Endothelial cell (in vitro differentiated cells): Measurements from ENCODE around the gene EPS8L2. TPM values are rescaled to one million over a fixed set of nuclear protein-coding genes. Genes with fewer than 3 reads are reported as not detected.

Source experiments
- DNase-seq: peaks from one replicate; pipeline ENCODE4 v3.0.0; 2021; ENCODE audit warnings: low spot score
- H3K27ac Mint-ChIP-seq: one replicate; pipeline ENCODE4 v1.8.0; 2021; ENCODE audit warnings: mixed read lengths, inconsistent platforms; ENCODE audit not compliant: unreplicated experiment
- H3K27me3 Mint-ChIP-seq: one replicate; pipeline ENCODE4 v1.8.0; 2021; ENCODE audit warnings: mild to moderate bottlenecking, moderate library complexity, mixed read lengths, inconsistent platforms; ENCODE audit not compliant: unreplicated experiment
- H3K36me3 Mint-ChIP-seq: one replicate; pipeline ENCODE4 v1.8.0; 2021; ENCODE audit warnings: mild to moderate bottlenecking, low read depth, mixed read lengths, inconsistent platforms; ENCODE audit not compliant: unreplicated experiment
- H3K4me1 Mint-ChIP-seq: one replicate; pipeline ENCODE4 v1.8.0; 2021; ENCODE audit warnings: mild to moderate bottlenecking, mixed read lengths, inconsistent platforms; ENCODE audit not compliant: unreplicated experiment
- H3K4me3 Mint-ChIP-seq: one replicate; pipeline ENCODE4 v1.8.0; 2021; ENCODE audit warnings: mild to moderate bottlenecking, mixed read lengths, inconsistent platforms; ENCODE audit not compliant: unreplicated experiment
- H3K9me3 Mint-ChIP-seq: one replicate; pipeline ENCODE4 v1.8.0; 2021; ENCODE audit warnings: mixed read lengths, inconsistent platforms; ENCODE audit not compliant: unreplicated experiment
- CTCF ChIP-seq: fragments of 200-600 bp; sonication (generic); IDR thresholded peaks from one replicate; pipeline ENCODE4 v1.5.0; 2021; ENCODE audit warnings: antibody characterized with exemption; ENCODE audit not compliant: unreplicated experiment
- total RNA-seq: library from RNA; stranded (reverse); fragmentation: NEBNext Ultra II Directional; extraction: Animal tissue kit (Norgen Biotek cat#: 25700); gene quantifications from one replicate; pipeline ENCODE4 v1.2.1, GENCODE V29; 2021; ENCODE audit not compliant: unreplicated experiment

The EPS8L2 gene
- total RNA-seq, 1 donor from 2014 or later: 8.0 TPM

- no peak for TF ChIP-seq CTCF
- H3K9me3 Mint-ChIP-seq: no peaks in the 10 kb centered on the region
- peaks cover 54% of the 10 kb centered on the region for H3K4me1 Mint-ChIP-seq
- H3K27me3 Mint-ChIP-seq: peaks cover 11% of the 10 kb centered on the region
- H3K4me3 Mint-ChIP-seq: peak within 1 kb of the TSS; percentile 90
- peaks cover 19% of the 10 kb centered on the region for H3K36me3 Mint-ChIP-seq
- H3K27ac Mint-ChIP-seq: peak within 1 kb of the TSS; percentile 87
- DNase-seq: peak; percentile 100
Observed at GRCh38 chr11:695538-696248, 10.3 kb upstream of the EPS8L2 start, which contains the start of gene TMEM80. Gene TMEM80, plus strand, starts transcription at chr11:695816. Its CDS starts 12 bp downstream, at chr11:695828.

- no peak for TF ChIP-seq CTCF
- Mint-ChIP-seq H3K4me3 (peak overlapping the region; percentile 90), H3K9me3 (no peaks in the 10 kb centered on the region), H3K36me3 (peaks cover 12% of the 10 kb centered on the region), H3K4me1 (peaks cover 42% of the 10 kb centered on the region), H3K27ac (no peak overlapping the region), H3K27me3 (peaks cover 8% of the 10 kb centered on the region)
- DNase-seq: no peak
Observed at GRCh38 chr11:696955-697491, 9.0 kb upstream of the EPS8L2 start.

- no peaks in the 10 kb centered on the region for H3K9me3 Mint-ChIP-seq
- TF ChIP-seq CTCF: no peak
- peaks cover 8% of the 10 kb centered on the region for H3K36me3 Mint-ChIP-seq
- peak overlapping the region; percentile 70 for H3K4me3 Mint-ChIP-seq
- peak overlapping the region; percentile 70 for H3K27ac Mint-ChIP-seq
- peaks cover 36% of the 10 kb centered on the region for H3K4me1 Mint-ChIP-seq
- no peak for DNase-seq
- peaks cover 7% of the 10 kb centered on the region for H3K27me3 Mint-ChIP-seq
Observed at GRCh38 chr11:697811-698311, 8.2 kb upstream of the EPS8L2 start.

GRCh38 chr11:698493-699115 lies 7.4 kb upstream of the EPS8L2 start:
- TF ChIP-seq CTCF: no peak
- Mint-ChIP-seq H3K4me3 (no peak overlapping the region), H3K27me3 (peaks cover under 1% of the 10 kb centered on the region), H3K27ac (peak overlapping the region; percentile 33), H3K4me1 (peaks cover 29% of the 10 kb centered on the region), H3K36me3 (peaks cover 1% of the 10 kb centered on the region), H3K9me3 (no peaks in the 10 kb centered on the region)
- DNase-seq: no peak
